Smooth muscle cell (in vitro differentiated cells): ENCODE data around the gene LGALS14. TPM values are rescaled to one million over a fixed set of nuclear protein-coding genes. Genes with fewer than 3 reads are reported as not detected.
"Not testable (repeated sequence)": the region's sequence is repeated elsewhere in the genome, so short reads cannot be mapped to it uniquely, and the experiment has no call there.

Experiments used
- DNase-seq: peaks from one replicate; lab custom pipeline; 2025; ENCODE audit not compliant: unreplicated experiment; lab: John Stamatoyannopoulos, UW
- H2AFZ ChIP-seq: fragments of 200-600 bp; sonication (generic); 2 replicates; pipeline ENCODE4 v1.6.0; 2016; ENCODE audit warnings: antibody characterized with exemption, low read depth, mild to moderate bottlenecking
- H3F3A ChIP-seq: fragments of 200-600 bp; sonication (generic); 2 replicates; pipeline ENCODE4 v1.6.0; 2017; ENCODE audit warnings: antibody characterized with exemption, low read depth
- H3K27ac ChIP-seq: fragments of 200-600 bp; sonication (generic); 2 replicates; pipeline ENCODE4 v1.5.1; 2016; ENCODE audit warnings: low read depth, mild to moderate bottlenecking
- H3K27me3 ChIP-seq: fragments of 200-600 bp; sonication (generic); 2 replicates; pipeline ENCODE4 v1.6.1; 2016; ENCODE audit warnings: low read depth, mild to moderate bottlenecking
- H3K36me3 ChIP-seq: fragments of 200-600 bp; sonication (generic); 2 replicates; pipeline ENCODE4 v1.5.1; 2016; ENCODE audit warnings: low read depth
- H3K4me1 ChIP-seq: fragments of 200-600 bp; sonication (generic); 2 replicates; pipeline ENCODE4 v1.5.1; 2016; ENCODE audit warnings: low read depth
- H3K4me2 ChIP-seq: fragments of 200-600 bp; sonication (generic); 2 replicates; pipeline ENCODE4 v1.6.0; 2016; ENCODE audit warnings: mild to moderate bottlenecking
- H3K4me3 ChIP-seq: fragments of 200-600 bp; sonication (generic); 2 replicates; pipeline ENCODE4 v1.5.1; 2016; ENCODE audit warnings: mild to moderate bottlenecking
- H3K79me2 ChIP-seq: fragments of 200-600 bp; sonication (generic); 2 replicates; pipeline ENCODE4 v1.6.0; 2016; ENCODE audit warnings: low read depth, mild to moderate bottlenecking
- H3K9ac ChIP-seq: fragments of 200-600 bp; sonication (generic); 2 replicates; pipeline ENCODE4 v1.6.0; 2016; ENCODE audit warnings: low read depth
- H3K9me3 ChIP-seq: fragments of 200-600 bp; sonication (generic); replicated peaks from 2 replicates; pipeline ENCODE4 v1.5.1; 2016; ENCODE audit warnings: low read depth
- H4K20me1 ChIP-seq: fragments of 200-600 bp; sonication (generic); 2 replicates; pipeline ENCODE4 v1.6.0; 2016; ENCODE audit warnings: low read depth
- CTCF ChIP-seq: fragments of 200-600 bp; sonication (generic); IDR thresholded peaks from 2 replicates; pipeline ENCODE4 v1.5.1; 2017; ENCODE audit warnings: borderline replicate concordance, mild to moderate bottlenecking, antibody characterized with exemption; ENCODE audit not compliant: insufficient read depth, poor library complexity, severe bottlenecking
- whole genome bisulfite sequencing: methylation state at CpG from one replicate; pipeline ENCODE4 v1.1.7; 2016; ENCODE audit warnings: low lambda C conversion rate; 5-methylcytosine and 5-hydroxymethylcytosine counted together
- polyA plus RNA-seq: library from polyadenylated mRNA; unstranded; fragments of >200 nt; fragmentation: Nextera tagmentation; extraction: Ambion mirVana; gene quantifications from 2 replicates; pipeline ENCODE4 v1.2.1, GENCODE V29; 2016
- total RNA-seq: library from RNA; depleted of rRNA; stranded (reverse); fragments of >200 nt; gene quantifications from 2 replicates; pipeline ENCODE4 v1.2.3, GENCODE V29; 2014

Gene LGALS14
- total and polyA plus RNA-seq, 2 experiments from 2014 or later, result not detected

DNA sequence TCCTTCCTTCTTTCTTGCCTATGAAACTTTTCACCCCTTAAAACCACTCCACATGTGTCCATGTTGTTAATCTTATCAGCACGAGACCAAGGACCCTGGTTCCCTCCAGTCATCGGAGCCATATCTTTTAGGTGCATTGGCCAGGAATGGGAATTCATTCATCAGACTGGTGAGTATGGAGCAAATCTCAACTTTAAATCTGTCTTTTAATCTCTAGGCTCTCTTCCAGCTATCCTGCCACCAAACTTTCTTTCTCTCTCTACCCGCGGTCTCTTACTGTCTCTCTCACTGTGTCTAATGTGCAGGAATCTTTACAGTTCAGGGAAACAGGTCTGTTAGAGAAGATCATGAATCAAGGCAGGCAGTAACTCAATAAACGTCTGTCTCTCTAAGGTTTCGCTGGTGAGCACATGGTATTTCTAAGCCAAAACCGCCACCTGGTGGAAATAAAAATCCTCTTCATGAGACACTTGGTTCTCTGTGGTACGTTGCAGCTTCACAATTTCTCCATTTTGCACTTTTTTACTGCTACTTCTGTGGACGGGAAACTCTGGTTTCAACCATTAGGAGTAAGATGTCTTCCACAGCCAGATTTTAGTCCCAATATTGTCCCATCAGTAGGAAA lies 32.4 kb upstream of the LGALS14 start:
- Histone ChIP-seq H3K4me1 (no peaks in the 10 kb centered on the region), H3F3A (no peaks in the 10 kb centered on the region), H3K9ac (no peak overlapping the region), H3K36me3 (no peaks in the 10 kb centered on the region), H2AFZ (no peak overlapping the region), H3K4me3 (no peak overlapping the region), H3K27ac (no peak overlapping the region), H3K27me3 (no peaks in the 10 kb centered on the region), H3K9me3 (no peaks in the 10 kb centered on the region), H3K4me2 (no peak overlapping the region), H4K20me1 (no peaks in the 10 kb centered on the region), H3K79me2 (no peaks in the 10 kb centered on the region)
- whole genome bisulfite sequencing, result 20% methylated on average over 9 of the region's 9 CpGs
- peak; percentile 37 for TF ChIP-seq CTCF
- no peak for DNase-seq

DNA sequence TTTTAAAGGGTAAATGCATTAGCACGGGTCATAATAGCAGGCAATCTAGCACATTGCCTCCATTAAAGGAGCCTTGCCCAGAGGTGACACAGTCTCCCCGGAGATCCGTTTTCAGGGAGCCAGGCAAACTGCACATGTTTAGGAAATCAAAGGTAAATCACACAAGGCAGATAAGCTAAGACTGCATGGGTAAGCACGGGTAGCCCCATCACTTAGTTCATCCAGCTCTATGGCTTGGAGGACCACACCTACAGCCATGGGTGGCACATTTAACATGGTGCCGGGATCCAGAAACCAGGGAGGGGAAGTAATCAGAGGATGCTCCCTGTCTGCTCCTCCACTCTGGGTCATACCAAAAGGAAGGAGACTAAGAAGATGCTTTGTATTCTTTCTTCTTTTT lies 31.8 kb upstream of the LGALS14 start:
- TF ChIP-seq CTCF, result no peak
- H3K27ac ChIP-seq, result no peak overlapping the region
- no peak overlapping the region for H3K4me3 ChIP-seq

DNA sequence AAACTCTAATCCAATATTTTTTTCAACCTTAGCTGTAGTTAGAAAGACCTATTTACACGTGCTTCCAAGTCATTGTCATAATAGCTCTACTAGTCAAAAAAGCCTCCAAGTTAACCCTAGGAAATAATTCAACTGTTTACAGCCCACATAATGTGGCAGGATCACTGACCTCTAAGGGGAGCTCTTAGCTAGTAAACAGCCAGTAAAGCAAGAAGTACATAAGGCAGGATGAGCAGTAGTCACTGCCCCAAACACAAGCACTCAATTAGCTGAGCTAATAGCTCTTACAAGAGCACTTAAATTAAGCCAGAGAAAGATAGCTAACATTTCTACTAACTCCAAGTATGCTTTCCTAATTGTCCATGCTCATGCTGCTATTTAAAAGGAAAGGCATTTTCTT lies 30.4 kb upstream of the LGALS14 start:
- not testable (repeated sequence) for H3K27ac ChIP-seq, H3K4me1 ChIP-seq, H3K79me2 ChIP-seq, H3K4me3 ChIP-seq, H3K36me3 ChIP-seq, H3K27me3 ChIP-seq, H4K20me1 ChIP-seq, H3K4me2 ChIP-seq, H3F3A ChIP-seq, H3K9ac ChIP-seq, H2AFZ ChIP-seq, H3K9me3 ChIP-seq, DNase-seq
- 19% methylated on average over 1 of the region's 1 CpG for WGBS

More for the DNA sequence above, 31.8 kb upstream of the LGALS14 start:
- Histone ChIP-seq H3K4me2 (no peak overlapping the region), H3K27me3 (no peaks in the 10 kb centered on the region), H3K79me2 (no peaks in the 10 kb centered on the region), H3K9me3 (no peaks in the 10 kb centered on the region), H3K4me1 (no peaks in the 10 kb centered on the region), H3K36me3 (no peaks in the 10 kb centered on the region), H3K9ac (no peak overlapping the region), H2AFZ (no peak overlapping the region), H3F3A (no peaks in the 10 kb centered on the region), H4K20me1 (no peaks in the 10 kb centered on the region)
- no peak for DNase-seq
- WGBS, result 72% methylated on average over 5 of the region's 5 CpGs

DNA sequence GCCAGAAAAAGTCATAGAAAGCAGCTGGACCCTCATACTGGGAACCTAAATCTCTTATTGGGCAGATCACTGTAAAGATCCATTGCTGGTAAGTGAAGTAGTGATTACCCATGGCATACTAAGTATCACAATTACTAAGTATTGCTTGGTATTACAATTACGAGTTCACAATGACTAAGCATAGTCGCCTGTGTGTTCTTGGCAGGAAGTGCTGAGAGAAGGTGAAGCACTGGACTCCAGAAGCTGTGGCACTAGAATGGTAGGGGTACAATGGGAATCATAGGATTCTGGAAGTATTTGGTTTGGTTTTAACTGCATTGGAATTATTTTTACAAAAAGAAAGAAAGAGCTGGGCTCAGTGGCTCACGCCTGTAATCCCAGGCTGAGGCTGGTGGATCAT lies 28.3 kb upstream of the LGALS14 start:
- TF ChIP-seq CTCF, result no peak
- WGBS, result 81% methylated on average over 3 of the region's 3 CpGs
- no peaks in the 10 kb centered on the region for H3K27me3 ChIP-seq

More for the DNA sequence above, 28.3 kb upstream of the LGALS14 start:
- H3K9me3 ChIP-seq, result no peaks in the 10 kb centered on the region
- H3K36me3 ChIP-seq, result no peaks in the 10 kb centered on the region
- no peak for DNase-seq
- no peaks in the 10 kb centered on the region for H3K4me1 ChIP-seq
- H3K79me2 ChIP-seq, result no peaks in the 10 kb centered on the region
- no peak overlapping the region for H3K4me2 ChIP-seq
- H3K27ac ChIP-seq, result no peak overlapping the region
- no peak overlapping the region for H3K4me3 ChIP-seq
- H3F3A ChIP-seq, result no peaks in the 10 kb centered on the region
- no peak overlapping the region for H3K9ac ChIP-seq
- no peaks in the 10 kb centered on the region for H4K20me1 ChIP-seq
- no peak overlapping the region for H2AFZ ChIP-seq
